Osteoblast (primary cell): ENCODE results near the gene F7. TPM values are rescaled to one million over a fixed set of nuclear protein-coding genes. Genes with fewer than 3 reads are reported as not detected.

Experiments used
- DNase-seq: peaks from one replicate; pipeline ENCODE4 v3.0.0; 2011; ENCODE audit warnings: low spot score, mixed read lengths; ENCODE audit not compliant: insufficient read length; ENCODE audit errors: missing footprints
- H2AFZ ChIP-seq: 2 replicates; pipeline ENCODE4 v1.6.0; 2011; ENCODE audit warnings: mild to moderate bottlenecking, low read length
- H3K27ac ChIP-seq: 2 replicates; pipeline ENCODE4 v1.5.1; 2011; ENCODE audit warnings: mild to moderate bottlenecking, low read depth, low read length, moderate library complexity
- H3K27me3 ChIP-seq: 2 replicates; pipeline ENCODE4 v1.6.0; 2012; ENCODE audit warnings: mild to moderate bottlenecking, control low read depth, inconsistent platforms, low read length, moderate library complexity; ENCODE audit not compliant: insufficient read depth
- H3K36me3 ChIP-seq: 2 replicates; pipeline ENCODE4 v1.5.1; 2011; ENCODE audit warnings: mild to moderate bottlenecking, low read length, control low read depth, moderate library complexity; ENCODE audit not compliant: insufficient read depth
- H3K4me1 ChIP-seq: 2 replicates; pipeline ENCODE4 v1.5.1; 2011; ENCODE audit warnings: mild to moderate bottlenecking, low read length, control low read depth, moderate library complexity; ENCODE audit not compliant: insufficient read depth
- H3K4me2 ChIP-seq: 2 replicates; pipeline ENCODE4 v1.6.0; 2011; ENCODE audit warnings: mild to moderate bottlenecking, low read length; ENCODE audit not compliant: insufficient read depth
- H3K4me3 ChIP-seq: fragments of 200-600 bp; sonication (generic); 3 replicates; pipeline ENCODE4 v1.5.1; 2012; ENCODE audit warnings: mild to moderate bottlenecking, low read length, inconsistent platforms; ENCODE audit not compliant: insufficient read depth
- H3K79me2 ChIP-seq: 2 replicates; pipeline ENCODE4 v1.6.0; 2012; ENCODE audit warnings: mild to moderate bottlenecking, low read length, control low read depth, inconsistent platforms; ENCODE audit not compliant: insufficient read depth
- H3K9me3 ChIP-seq: 2 replicates; pipeline ENCODE4 v1.5.1; 2011; ENCODE audit warnings: low read depth, low read length, control low read depth
- H4K20me1 ChIP-seq: 2 replicates; pipeline ENCODE4 v1.6.0; 2012; ENCODE audit warnings: mild to moderate bottlenecking, low read length, control low read depth; ENCODE audit not compliant: insufficient read depth
- CTCF ChIP-seq: IDR thresholded peaks from 2 replicates; pipeline ENCODE4 v1.5.1; 2011; ENCODE audit warnings: mild to moderate bottlenecking, low read depth, low read length, moderate library complexity; ENCODE audit errors: extremely low read depth
- total RNA-seq: library from RNA; depleted of rRNA; stranded (reverse); fragments of >200 nt; gene quantifications from 2 replicates; pipeline ENCODE4 v1.2.3, GENCODE V29; 2012

F7 gene
- total RNA-seq, 1 donor: under 0.01 TPM

- no peak for TF ChIP-seq CTCF
- Histone ChIP-seq H2AFZ (peak overlapping the region; percentile 94), H3K36me3 (no peaks in the 10 kb centered on the region), H3K79me2 (no peaks in the 10 kb centered on the region), H3K27me3 (peaks cover 3% of the 10 kb centered on the region), H3K4me3 (peak overlapping the region; percentile 73), H3K4me1 (peaks cover 16% of the 10 kb centered on the region), H4K20me1 (no peaks in the 10 kb centered on the region), H3K4me2 (peak overlapping the region; percentile 98), H3K27ac (no peak overlapping the region), H3K9me3 (no peaks in the 10 kb centered on the region)
- peak; percentile 96 for DNase-seq
Observed at GRCh38 chr13:113151745-113152690, 46.4 kb downstream of the F7 start.

- Histone ChIP-seq H3K4me2 (peak overlapping the region; percentile 98), H3K27me3 (peaks cover 3% of the 10 kb centered on the region), H2AFZ (peak overlapping the region; percentile 94), H3K27ac (no peak overlapping the region), H3K9me3 (no peaks in the 10 kb centered on the region), H3K4me1 (peaks cover 16% of the 10 kb centered on the region), H4K20me1 (no peaks in the 10 kb centered on the region), H3K4me3 (peak overlapping the region; percentile 73), H3K36me3 (no peaks in the 10 kb centered on the region), H3K79me2 (no peaks in the 10 kb centered on the region)
- peak; percentile 63 for DNase-seq
- TF ChIP-seq CTCF: no peak
Observed at GRCh38 chr13:113152691-113152983, 47.0 kb downstream of the F7 start.

GRCh38 chr13:113152984-113153809, 47.6 kb downstream of the F7 start:
- Histone ChIP-seq H2AFZ (peak overlapping the region; percentile 94), H3K79me2 (no peaks in the 10 kb centered on the region), H3K9me3 (no peaks in the 10 kb centered on the region), H4K20me1 (no peaks in the 10 kb centered on the region), H3K27ac (peak overlapping the region; percentile 65), H3K27me3 (peaks cover 3% of the 10 kb centered on the region), H3K36me3 (no peaks in the 10 kb centered on the region), H3K4me1 (peaks cover 16% of the 10 kb centered on the region), H3K4me2 (peak overlapping the region; percentile 98), H3K4me3 (peak overlapping the region; percentile 73)
- DNase-seq: peak; percentile 58
- no peak for TF ChIP-seq CTCF
